Neural progenitor cell (in vitro differentiated cells): ENCODE results near the gene C10orf105.

Experiments
- EZH2 ChIP-seq: fragments of 200-600 bp; sonication (generic); IDR thresholded peaks from 2 replicates; pipeline ENCODE4 v1.6.1; 2017; ENCODE audit warnings: antibody characterized with exemption, mild to moderate bottlenecking, moderate library complexity
- EZH2phosphoT487 ChIP-seq: fragments of 200-600 bp; sonication (generic); IDR thresholded peaks from 2 replicates; pipeline ENCODE4 v1.6.1; 2017; ENCODE audit warnings: antibody characterized with exemption

DNA sequence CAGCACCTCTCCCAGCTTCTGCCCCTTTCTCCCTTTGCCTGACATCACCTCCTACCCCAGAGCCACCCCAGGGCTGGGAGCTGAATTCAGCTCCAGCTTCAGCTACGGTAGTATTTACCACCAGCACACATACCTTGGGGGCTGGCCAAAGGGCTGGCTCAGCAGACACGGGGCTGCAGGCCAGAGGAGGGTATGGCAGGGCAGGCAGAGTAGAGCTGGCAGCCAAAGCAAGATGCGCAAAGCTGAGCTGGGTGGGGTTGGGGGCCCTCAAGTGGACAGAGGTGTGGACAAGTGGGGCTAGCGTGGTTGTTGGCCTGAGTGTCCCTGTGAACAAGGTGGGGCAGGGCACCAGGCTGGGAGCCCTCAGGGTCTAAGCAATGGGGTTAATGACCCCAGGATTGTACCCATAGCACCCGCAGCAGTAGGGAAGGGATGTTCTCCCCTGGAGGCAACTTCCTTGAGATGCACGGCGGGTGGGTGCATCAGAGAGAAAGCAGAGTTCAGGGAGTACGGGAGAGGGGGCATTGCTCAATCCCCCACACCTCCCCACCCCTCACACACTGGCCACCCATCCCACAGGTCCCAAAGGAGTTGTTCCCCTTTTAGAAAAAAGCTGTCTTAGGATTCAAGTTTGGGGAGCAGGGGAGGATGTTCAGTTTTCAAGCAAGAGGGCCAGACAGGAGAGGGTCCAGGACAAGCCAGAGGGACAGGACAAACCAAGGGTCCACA is 45.8 kb upstream of the C10orf105 start:
- TF ChIP-seq EZH2 (no peak), EZH2phosphoT487 (no peak)
